ENCODE results near the gene NDRG2.
A peak's percentile ranks its signal among the peaks of the same experiment; 100 is the strongest.
"Not testable (repeated sequence)": the region's sequence is repeated elsewhere in the genome, so short reads cannot be mapped to it uniquely, and the experiment has no call there.

NDRG2 gene

DNA sequence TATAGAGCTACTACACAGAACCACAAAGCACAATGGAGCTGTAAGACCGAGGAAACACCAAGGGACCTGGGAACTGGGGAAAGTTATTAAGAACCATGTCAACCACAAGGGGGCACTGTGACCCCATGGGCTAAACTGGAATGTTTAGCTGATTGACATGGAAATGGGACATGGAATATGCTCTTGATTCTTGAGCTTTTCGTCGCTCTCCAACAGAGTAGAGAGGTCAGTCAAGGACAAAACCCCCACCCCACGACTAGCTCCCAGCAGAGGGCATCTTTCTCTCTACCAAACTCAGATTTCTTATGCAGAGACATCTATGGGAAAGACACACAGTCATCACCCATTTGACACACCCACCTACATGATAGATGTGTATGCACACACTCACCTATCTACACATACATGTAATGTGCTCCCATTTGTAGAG, 10.1 kb downstream of the NDRG2 start:
- DNase-seq (ENCODE audit: low read depth in 1 of 2, low spot score in 1 of 2), result peak; percentile 62 to 80
- Histone ChIP-seq H3K27ac (replicated peaks) (no peak overlapping the region), H3K27me3 (ENCODE audit: insufficient read depth, poor library complexity, severe bottlenecking) (no peaks in the 10 kb centered on the region), H3K4me3 (replicated peaks; ENCODE audit: insufficient read depth, low read length) (no peak overlapping the region)
- TF ChIP-seq, protein P1, sequence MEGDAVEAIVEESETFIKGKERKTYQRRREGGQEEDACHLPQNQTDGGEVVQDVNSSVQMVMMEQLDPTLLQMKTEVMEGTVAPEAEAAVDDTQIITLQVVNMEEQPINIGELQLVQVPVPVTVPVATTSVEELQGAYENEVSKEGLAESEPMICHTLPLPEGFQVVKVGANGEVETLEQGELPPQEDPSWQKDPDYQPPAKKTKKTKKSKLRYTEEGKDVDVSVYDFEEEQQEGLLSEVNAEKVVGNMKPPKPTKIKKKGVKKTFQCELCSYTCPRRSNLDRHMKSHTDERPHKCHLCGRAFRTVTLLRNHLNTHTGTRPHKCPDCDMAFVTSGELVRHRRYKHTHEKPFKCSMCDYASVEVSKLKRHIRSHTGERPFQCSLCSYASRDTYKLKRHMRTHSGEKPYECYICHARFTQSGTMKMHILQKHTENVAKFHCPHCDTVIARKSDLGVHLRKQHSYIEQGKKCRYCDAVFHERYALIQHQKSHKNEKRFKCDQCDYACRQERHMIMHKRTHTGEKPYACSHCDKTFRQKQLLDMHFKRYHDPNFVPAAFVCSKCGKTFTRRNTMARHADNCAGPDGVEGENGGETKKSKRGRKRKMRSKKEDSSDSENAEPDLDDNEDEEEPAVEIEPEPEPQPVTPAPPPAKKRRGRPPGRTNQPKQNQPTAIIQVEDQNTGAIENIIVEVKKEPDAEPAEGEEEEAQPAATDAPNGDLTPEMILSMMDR (IDR thresholded peaks at IDR 0.05; ENCODE audit: insufficient read depth, low read length), result peak; percentile 72
- TF ChIP-seq, protein P2, sequence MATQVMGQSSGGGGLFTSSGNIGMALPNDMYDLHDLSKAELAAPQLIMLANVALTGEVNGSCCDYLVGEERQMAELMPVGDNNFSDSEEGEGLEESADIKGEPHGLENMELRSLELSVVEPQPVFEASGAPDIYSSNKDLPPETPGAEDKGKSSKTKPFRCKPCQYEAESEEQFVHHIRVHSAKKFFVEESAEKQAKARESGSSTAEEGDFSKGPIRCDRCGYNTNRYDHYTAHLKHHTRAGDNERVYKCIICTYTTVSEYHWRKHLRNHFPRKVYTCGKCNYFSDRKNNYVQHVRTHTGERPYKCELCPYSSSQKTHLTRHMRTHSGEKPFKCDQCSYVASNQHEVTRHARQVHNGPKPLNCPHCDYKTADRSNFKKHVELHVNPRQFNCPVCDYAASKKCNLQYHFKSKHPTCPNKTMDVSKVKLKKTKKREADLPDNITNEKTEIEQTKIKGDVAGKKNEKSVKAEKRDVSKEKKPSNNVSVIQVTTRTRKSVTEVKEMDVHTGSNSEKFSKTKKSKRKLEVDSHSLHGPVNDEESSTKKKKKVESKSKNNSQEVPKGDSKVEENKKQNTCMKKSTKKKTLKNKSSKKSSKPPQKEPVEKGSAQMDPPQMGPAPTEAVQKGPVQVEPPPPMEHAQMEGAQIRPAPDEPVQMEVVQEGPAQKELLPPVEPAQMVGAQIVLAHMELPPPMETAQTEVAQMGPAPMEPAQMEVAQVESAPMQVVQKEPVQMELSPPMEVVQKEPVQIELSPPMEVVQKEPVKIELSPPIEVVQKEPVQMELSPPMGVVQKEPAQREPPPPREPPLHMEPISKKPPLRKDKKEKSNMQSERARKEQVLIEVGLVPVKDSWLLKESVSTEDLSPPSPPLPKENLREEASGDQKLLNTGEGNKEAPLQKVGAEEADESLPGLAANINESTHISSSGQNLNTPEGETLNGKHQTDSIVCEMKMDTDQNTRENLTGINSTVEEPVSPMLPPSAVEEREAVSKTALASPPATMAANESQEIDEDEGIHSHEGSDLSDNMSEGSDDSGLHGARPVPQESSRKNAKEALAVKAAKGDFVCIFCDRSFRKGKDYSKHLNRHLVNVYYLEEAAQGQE (IDR thresholded peaks at IDR 0.05; ENCODE audit: insufficient replicate concordance, low read depth), result no peak

DNA sequence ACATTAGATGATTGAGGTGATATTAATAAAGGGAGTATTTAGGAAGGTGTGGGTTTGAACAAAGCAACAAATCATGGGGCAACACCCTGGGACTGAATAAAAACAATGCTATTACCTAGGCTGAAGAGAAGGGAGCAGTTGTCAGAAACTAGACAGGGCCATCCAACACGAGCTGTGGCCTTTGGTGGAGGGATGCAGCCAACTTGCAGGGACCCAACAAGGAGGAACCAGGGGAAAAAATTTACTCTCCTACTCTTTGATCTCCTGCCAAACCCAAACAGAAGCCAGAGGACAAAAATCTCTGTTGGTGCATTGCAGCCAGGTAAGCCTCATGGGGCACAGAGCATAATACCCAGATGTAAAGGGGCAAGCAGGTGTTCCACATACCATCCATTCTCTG, 13.7 kb downstream of the NDRG2 start:
- TF ChIP-seq GABPA (IDR thresholded peaks at IDR 0.05; ENCODE audit: low read depth) (no peak), POLR2AphosphoS5 (IDR thresholded peaks at IDR 0.05; ENCODE audit: low read depth) (no peak), SPI1 (IDR thresholded peaks at IDR 0.05; ENCODE audit: borderline replicate concordance, low read depth) (no peak)
- TF ChIP-seq, protein P2 (IDR thresholded peaks at IDR 0.05; ENCODE audit: insufficient replicate concordance, low read depth), result no peak
- TF ChIP-seq, protein P1 (IDR thresholded peaks at IDR 0.05; ENCODE audit: insufficient read depth, low read length), result no peak
- Histone ChIP-seq H3K27me3 (ENCODE audit: insufficient read depth, poor library complexity, severe bottlenecking) (no peaks in the 10 kb centered on the region), H3K4me3 (replicated peaks; ENCODE audit: insufficient read depth, low read length) (no peak overlapping the region), H3K27ac (replicated peaks) (no peak overlapping the region)
- DNase-seq (ENCODE audit: low read depth in 1 of 2, low spot score in 1 of 2), result no peak

DNA sequence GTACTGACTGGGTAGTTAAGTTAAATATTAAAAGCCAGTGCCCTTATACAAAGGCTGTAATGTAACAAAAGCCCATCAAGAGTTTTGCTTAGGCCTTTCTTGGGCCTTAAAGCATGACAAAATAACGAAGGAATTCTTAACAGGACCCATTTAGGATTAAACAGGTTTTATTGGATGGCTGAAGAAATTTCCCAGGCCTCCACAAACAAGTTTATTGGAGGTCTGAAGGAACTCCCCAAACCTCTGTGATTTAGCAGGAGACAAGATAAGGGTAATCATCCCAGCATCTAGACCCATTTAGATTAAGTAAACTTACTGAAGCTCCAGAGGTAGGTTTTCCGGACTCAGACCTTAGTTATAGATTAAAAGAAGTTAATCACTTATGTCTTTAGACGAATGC, 15.1 kb downstream of the NDRG2 start:
- H3K4me3 ChIP-seq (replicated peaks; ENCODE audit: insufficient read depth, low read length); H3K27ac ChIP-seq (replicated peaks); H3K27me3 ChIP-seq (ENCODE audit: insufficient read depth, poor library complexity, severe bottlenecking); DNase-seq (ENCODE audit: low read depth in 1 of 2, low spot score in 1 of 2): not testable (repeated sequence)

DNA sequence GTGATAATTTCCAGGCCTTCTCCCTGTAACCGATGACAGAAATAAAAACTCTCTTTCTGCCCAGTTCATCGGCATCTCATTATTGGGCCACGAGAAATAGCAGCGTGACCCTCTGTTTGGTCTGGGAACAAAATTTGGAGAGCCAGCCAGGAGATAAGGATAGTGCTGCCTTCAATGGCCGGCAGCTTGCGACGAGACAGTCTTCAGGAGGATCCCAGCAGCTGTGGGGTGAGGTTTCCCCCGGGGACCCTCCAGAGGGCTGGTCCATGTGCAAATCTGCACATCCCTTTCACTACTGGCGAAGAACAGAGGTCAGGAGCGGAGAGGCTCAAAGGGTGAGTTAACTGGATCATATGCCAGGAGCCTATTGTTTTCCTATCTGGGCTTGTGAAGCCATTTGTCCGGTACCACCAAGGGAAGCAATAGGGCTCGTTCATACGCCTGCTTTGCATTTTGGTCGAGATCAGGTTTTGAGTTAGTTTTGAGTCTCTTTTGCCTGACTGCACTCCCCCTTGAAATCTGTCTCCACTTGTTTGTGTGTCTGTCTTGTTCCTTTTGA, 21.0 kb downstream of the NDRG2 start:
- H3K27me3 ChIP-seq (ENCODE audit: insufficient read depth, poor library complexity, severe bottlenecking), result no peaks in the 10 kb centered on the region
- TF ChIP-seq, protein P1 (IDR thresholded peaks at IDR 0.05; ENCODE audit: insufficient read depth, low read length), result no peak
- TF ChIP-seq POLR2AphosphoS5 (IDR thresholded peaks at IDR 0.05; ENCODE audit: low read depth) (no peak), GABPA (IDR thresholded peaks at IDR 0.05; ENCODE audit: low read depth) (no peak), SPI1 (IDR thresholded peaks at IDR 0.05; ENCODE audit: borderline replicate concordance, low read depth) (no peak)
- TF ChIP-seq, protein P2 (IDR thresholded peaks at IDR 0.05; ENCODE audit: insufficient replicate concordance, low read depth), result no peak

More for the DNA sequence above, 21.0 kb downstream of the NDRG2 start:
- H3K4me3 ChIP-seq (replicated peaks; ENCODE audit: insufficient read depth, low read length), result no peak overlapping the region
- DNase-seq (ENCODE audit: low read depth in 1 of 2, low spot score in 1 of 2), result no peak
- H3K27ac ChIP-seq (replicated peaks), result no peak overlapping the region

Data from HL-60 (cell line).